B cell (primary cell): ENCODE data around the gene SH2D5. TPM values are rescaled to one million over a fixed set of nuclear protein-coding genes. Genes with fewer than 3 reads are reported as not detected.

Experiments
- ATAC-seq: fragments of 200-7000 bp; cut with Tn5 transposase; one replicate; pipeline ENCODE4 v1.10.0; 2021; ENCODE audit warnings: low read depth, mild to moderate bottlenecking, moderate number of reproducible peaks, moderate library complexity
- CTCF ChIA-PET: fragments of 350-600 bp; sonication (Branson Sonifier 250); formaldehyde crosslinking; loops from one replicate; lab custom pipeline; 2021; ENCODE audit warnings: antibody characterized with exemption, inconsistent platforms; lab: Charles Lee
- POLR2A ChIA-PET: fragments of 350-600 bp; sonication (Branson Sonifier 250); formaldehyde crosslinking; loops from one replicate; lab custom pipeline; 2021; ENCODE audit warnings: antibody characterized with exemption; lab: Charles Lee
- DNase-seq: peaks from one replicate; pipeline ENCODE4 v3.0.0; 2013
- H2AFZ ChIP-seq: 2 replicates; pipeline ENCODE4 v1.6.1; 2012; ENCODE audit warnings: mild to moderate bottlenecking, low read depth, low read length; ENCODE audit not compliant: insufficient read depth, poor library complexity, severe bottlenecking
- H3K27ac ChIP-seq, 2 donors: 1 replicate in 1 of 2; 2 replicates in 1 of 2; pipeline ENCODE4 v1.5.1; 2012 to 2013; ENCODE audit warnings: low read length in 2 of 2, mild to moderate bottlenecking in 2 of 2, moderate library complexity in 1 of 2
- H3K27me3 ChIP-seq, 4 experiments: fragments of 200-600 bp in 1 of 4; sonication (generic) in 1 of 4; replicated peaks in 1 of 4; 1 replicate in 2 of 4; 2 replicates in 2 of 4; pipeline versions ENCODE4 v1.6.1 to v1.7.0; 2013 to 2016; ENCODE audit warnings: low read length in 3 of 4, mild to moderate bottlenecking in 2 of 4, mixed read lengths in 1 of 4, moderate library complexity in 1 of 4; ENCODE audit not compliant: insufficient read depth in 4 of 4, control insufficient read depth in 3 of 4; ENCODE audit errors: control extremely low read depth in 1 of 4
- H3K36me3 ChIP-seq, 2 experiments: replicated peaks in 1 of 2; 1 replicate in 1 of 2; 2 replicates in 1 of 2; pipeline versions ENCODE4 v1.6.1 to v1.7.1; 2013; ENCODE audit warnings: low read length in 1 of 2; ENCODE audit not compliant: insufficient read depth in 2 of 2, control insufficient read depth in 1 of 2; ENCODE audit errors: control extremely low read depth in 1 of 2, extremely low read depth in 1 of 2
- H3K4me1 ChIP-seq, 2 donors: fragments of 200-600 bp in 1 of 2; sonication (generic) in 1 of 2; 1 replicate in 1 of 2; 2 replicates in 1 of 2; pipeline versions ENCODE4 v1.5.1 to v1.6.1; 2013 to 2017; ENCODE audit warnings: low read length in 2 of 2; ENCODE audit not compliant: control insufficient read depth in 2 of 2, insufficient read depth in 2 of 2
- H3K4me2 ChIP-seq: replicated peaks from 2 replicates; pipeline ENCODE3; 2012; ENCODE audit warnings: mild to moderate bottlenecking, low read depth, low read length; ENCODE audit not compliant: poor library complexity, severe bottlenecking
- H3K4me3 ChIP-seq, 5 experiments: fragments of 200-600 bp in 1 of 5; sonication (generic) in 1 of 5; 1 replicate in 3 of 5; 2 replicates in 2 of 5; pipeline versions ENCODE4 v1.5.1 to v1.7.0; 2011 to 2016; ENCODE audit warnings: low read length in 4 of 5, mild to moderate bottlenecking in 4 of 5, low read depth in 2 of 5, control low read depth in 1 of 5, moderate library complexity in 1 of 5; ENCODE audit not compliant: insufficient read depth in 1 of 5; ENCODE audit errors: control extremely low read depth in 1 of 5, extremely low read depth in 1 of 5
- H3K79me2 ChIP-seq: fragments of 200-600 bp; sonication (generic); one replicate; pipeline ENCODE4 v1.6.0; 2016; ENCODE audit warnings: low read length; ENCODE audit not compliant: control insufficient read depth, insufficient read depth
- H3K9ac ChIP-seq: fragments of 200-600 bp; sonication (generic); 2 replicates; pipeline ENCODE4 v1.6.1; 2017; ENCODE audit warnings: mild to moderate bottlenecking, low read length, moderate library complexity
- H3K9me3 ChIP-seq, 3 donors: one replicate each; pipeline versions ENCODE4 v1.6.1 to v1.7.1; 2013; ENCODE audit warnings: low read length in 2 of 3; ENCODE audit not compliant: control insufficient read depth in 2 of 3, insufficient read depth in 1 of 3; ENCODE audit errors: control extremely low read depth in 1 of 3
- H4K20me1 ChIP-seq: 2 replicates; pipeline ENCODE4 v1.6.0; 2012; ENCODE audit warnings: mild to moderate bottlenecking, low read length; ENCODE audit not compliant: insufficient read depth, control insufficient read depth, poor library complexity, severe bottlenecking
- H3K27ac Mint-ChIP-seq: one replicate; pipeline ENCODE4 v1.8.0; 2021; ENCODE audit warnings: mixed read lengths
- H3K27me3 Mint-ChIP-seq: one replicate; pipeline ENCODE4 v1.8.0; 2021; ENCODE audit warnings: mixed read lengths
- H3K4me1 Mint-ChIP-seq: one replicate; pipeline ENCODE4 v1.8.0; 2021; ENCODE audit warnings: mixed read lengths
- H3K4me3 Mint-ChIP-seq: one replicate; pipeline ENCODE4 v1.8.0; 2021; ENCODE audit warnings: mixed read lengths
- H3K9me3 Mint-ChIP-seq: one replicate; pipeline ENCODE4 v1.8.0; 2022; ENCODE audit warnings: mixed read lengths; ENCODE audit not compliant: insufficient read depth
- CTCF ChIP-seq: fragments of 200-600 bp; IDR thresholded peaks from one replicate; pipeline ENCODE4 v1.8.0; 2022; ENCODE audit warnings: antibody characterized with exemption, mild to moderate bottlenecking
- EZH2 ChIP-seq: IDR thresholded peaks from 2 replicates; pipeline ENCODE4 v1.6.1; 2012; ENCODE audit warnings: borderline replicate concordance, low read depth, mild to moderate bottlenecking, moderate library complexity, low read length; ENCODE audit not compliant: insufficient read depth, poor library complexity, severe bottlenecking
- WGBS: methylation state at CpG from one replicate; pipeline ENCODE4 v1.1.5; 2013; ENCODE audit warnings: missing lambda C conversion rate; ENCODE audit not compliant: insufficient coverage; 5-methylcytosine and 5-hydroxymethylcytosine counted together
- intact Hi-C: fragments of 100-400 bp; cut with micrococcal nuclease; formaldehyde crosslinking; loops from one replicate; pipeline ENCODE4 v1.10.0; 2022
- polyA plus RNA-seq: library from polyadenylated mRNA; depleted of rRNA; stranded (reverse); fragments of >200 nt; gene quantifications from 2 replicates; pipeline ENCODE4 v1.2.3, GENCODE V29; 2012
- total RNA-seq, 2 donors: library from RNA; stranded (reverse); fragments of 120-200 nt in 1 of 2; gene quantifications; 1 replicate in 1 of 2; 2 replicates in 1 of 2; pipeline versions ENCODE4 v1.2.3 to v1.2.4, GENCODE V29; 2013 to 2022

SH2D5 gene
- total and polyA plus RNA-seq, 2 donors (not counting 1 experiment from before 2014, with no cell fraction given), result 0.30 TPM; not detected in 1

- Histone ChIP-seq H3K4me3 (no peak overlapping the region), H3K79me2 (no peaks in the 10 kb centered on the region), H4K20me1 (no peaks in the 10 kb centered on the region), H3K27me3 (peaks cover 0 to 20% (median 9%) of the 10 kb centered on the region in 4 experiments), H3K27ac (no peak overlapping the region), H2AFZ (no peak overlapping the region), H3K4me1 (peaks cover 9 to 14% of the 10 kb centered on the region in 2 donors), H3K9me3 (peaks cover 0 to 4% (median 0%) of the 10 kb centered on the region in 3 donors), H3K9ac (no peak overlapping the region), H3K4me2 (no peak overlapping the region), H3K36me3 (no peaks in the 10 kb centered on the region)
- Mint-ChIP-seq H3K4me1 (peaks cover 7% of the 10 kb centered on the region), H3K27ac (no peak overlapping the region), H3K9me3 (no peaks in the 10 kb centered on the region), H3K4me3 (no peak overlapping the region), H3K27me3 (peaks cover 8% of the 10 kb centered on the region)
- POLR2A ChIA-PET, result no interaction called here
- TF ChIP-seq EZH2 (no peak), CTCF (no peak)
- intact Hi-C loops, result no loop called here
- DNase-seq (no peak), ATAC-seq (no peak)
- CTCF ChIA-PET, result no interaction called here
- 91% methylated on average over 9 of the region's 17 CpGs for WGBS
Observed at GRCh38 chr1:20726932-20727745, 5.4 kb downstream of the SH2D5 start.
